CD14-positive monocyte (primary cell): Measurements from ENCODE around the gene ZNF423. TPM values are rescaled to one million over a fixed set of nuclear protein-coding genes. Genes with fewer than 3 reads are reported as not detected.

Experiments used
- DNase-seq, 3 donors: peaks; one replicate each; pipeline ENCODE4 v3.0.0-alpha.2; 2011 to 2022
- H2AFZ ChIP-seq: 2 replicates; pipeline ENCODE4 v1.6.0; 2012; ENCODE audit warnings: mild to moderate bottlenecking, low read depth, low read length, inconsistent platforms; ENCODE audit not compliant: insufficient read depth, poor library complexity, severe bottlenecking
- H3K27ac ChIP-seq, 2 donors: 1 replicate in 1 of 2; 2 replicates in 1 of 2; pipeline ENCODE4 v1.5.1; 2012 to 2013; ENCODE audit warnings: low read length in 2 of 2, control low read depth in 1 of 2, inconsistent platforms in 1 of 2, low read depth in 1 of 2, mild to moderate bottlenecking in 1 of 2
- H3K27me3 ChIP-seq, 2 donors: one replicate each; pipeline versions ENCODE4 v1.6.0 to v1.6.1; 2011 to 2013; ENCODE audit warnings: low read length in 2 of 2; ENCODE audit not compliant: control insufficient read depth in 2 of 2, insufficient read depth in 2 of 2
- H3K36me3 ChIP-seq, 2 donors: replicated peaks in 1 of 2; 1 replicate in 1 of 2; 2 replicates in 1 of 2; pipeline versions ENCODE4 v1.5.1 to v1.6.1; 2012 to 2013; ENCODE audit warnings: low read length in 2 of 2, control low read depth in 1 of 2, inconsistent platforms in 1 of 2, mild to moderate bottlenecking in 1 of 2; ENCODE audit not compliant: insufficient read depth in 2 of 2, control insufficient read depth in 1 of 2
- H3K4me1 ChIP-seq, 2 donors: 1 replicate in 1 of 2; 2 replicates in 1 of 2; pipeline versions ENCODE4 v1.5.1 to v1.6.1; 2012 to 2013; ENCODE audit warnings: low read length in 2 of 2, control low read depth in 1 of 2, inconsistent platforms in 1 of 2, mild to moderate bottlenecking in 1 of 2, moderate library complexity in 1 of 2; ENCODE audit not compliant: insufficient read depth in 2 of 2, control insufficient read depth in 1 of 2
- H3K4me2 ChIP-seq: replicated peaks from 2 replicates; pipeline ENCODE3; 2012; ENCODE audit warnings: low read length, moderate library complexity, mild to moderate bottlenecking; ENCODE audit not compliant: poor library complexity, severe bottlenecking; ENCODE audit errors: extremely low read depth
- H3K4me3 ChIP-seq, 3 experiments: fragments of 200-600 bp in 1 of 3; sonication (generic) in 1 of 3; replicated peaks in 1 of 3; 1 replicate in 2 of 3; 2 replicates in 1 of 3; pipeline ENCODE4 v1.5.1; 2011 to 2013; ENCODE audit warnings: low read length in 3 of 3, mild to moderate bottlenecking in 3 of 3, control low read depth in 2 of 3, low read depth in 2 of 3, inconsistent platforms in 1 of 3, moderate library complexity in 1 of 3
- H3K79me2 ChIP-seq: 2 replicates; pipeline ENCODE4 v1.6.0; 2012; ENCODE audit warnings: mild to moderate bottlenecking, control low read depth, inconsistent platforms, low read length, moderate library complexity; ENCODE audit not compliant: insufficient read depth
- H3K9ac ChIP-seq: 2 replicates; pipeline ENCODE4 v1.6.0; 2017; ENCODE audit warnings: low read length, mild to moderate bottlenecking; ENCODE audit not compliant: insufficient read depth, poor library complexity, severe bottlenecking
- H3K9me3 ChIP-seq, 2 donors: replicated peaks in 1 of 2; 1 replicate in 1 of 2; 2 replicates in 1 of 2; pipeline versions ENCODE4 v1.5.1 to v1.6.1; 2012 to 2013; ENCODE audit warnings: low read length in 2 of 2, control low read depth in 1 of 2; ENCODE audit not compliant: control insufficient read depth in 1 of 2, insufficient read depth in 1 of 2
- H4K20me1 ChIP-seq: 2 replicates; pipeline ENCODE4 v1.6.0; 2012; ENCODE audit warnings: mild to moderate bottlenecking, low read length, control low read depth, moderate library complexity; ENCODE audit not compliant: insufficient read depth
- H3K27ac Mint-ChIP-seq, 7 donors: one replicate each; pipeline ENCODE4 v1.8.0; 2020; ENCODE audit warnings: mild to moderate bottlenecking in 7 of 7, mixed read lengths in 7 of 7, moderate library complexity in 6 of 7, inconsistent platforms in 2 of 7
- H3K27me3 Mint-ChIP-seq, 3 donors: one replicate each; pipeline ENCODE4 v1.8.0; 2021 to 2022; ENCODE audit warnings: low read depth in 3 of 3, mild to moderate bottlenecking in 3 of 3, mixed read lengths in 3 of 3, moderate library complexity in 3 of 3, inconsistent platforms in 1 of 3
- H3K36me3 Mint-ChIP-seq, 2 donors: one replicate each; pipeline ENCODE4 v1.8.0; 2020; ENCODE audit warnings: mixed read lengths in 2 of 2, inconsistent platforms in 1 of 2, mild to moderate bottlenecking in 1 of 2
- H3K4me1 Mint-ChIP-seq: one replicate; pipeline ENCODE4 v1.8.0; 2020; ENCODE audit warnings: mild to moderate bottlenecking, mixed read lengths
- H3K4me3 Mint-ChIP-seq, 2 donors: one replicate each; pipeline ENCODE4 v1.8.0; 2020; ENCODE audit warnings: mild to moderate bottlenecking in 2 of 2, mixed read lengths in 2 of 2, moderate library complexity in 1 of 2
- H3K9me3 Mint-ChIP-seq, 7 donors: one replicate each; pipeline ENCODE4 v1.8.0; 2020 to 2022; ENCODE audit warnings: mixed read lengths in 7 of 7, mild to moderate bottlenecking in 6 of 7, moderate library complexity in 6 of 7, inconsistent platforms in 2 of 7
- CTCF ChIP-seq: fragments of 200-600 bp; IDR thresholded peaks from one replicate; pipeline ENCODE4 v1.8.0; 2022; ENCODE audit warnings: antibody characterized with exemption, mild to moderate bottlenecking
- WGBS: methylation state at CpG from one replicate; pipeline ENCODE4 v1.1.5; 2013; ENCODE audit warnings: missing lambda C conversion rate; ENCODE audit not compliant: insufficient coverage; 5-methylcytosine and 5-hydroxymethylcytosine counted together
- intact Hi-C, 2 donors: fragments of 100-400 bp; cut with micrococcal nuclease; formaldehyde crosslinking; loops; one replicate each; pipeline versions ENCODE4 v1.15.0 to v1.15.1; 2023
- polyA plus RNA-seq, 3 donors: library from polyadenylated mRNA; depleted of rRNA in 1 of 3; unstranded in 2 of 3; stranded (reverse) in 1 of 3; fragments of 300-500 nt in 2 of 3; fragments of >200 nt in 1 of 3; fragmentation: Illumina TruSeq in 2 of 3; gene quantifications; 1 replicate in 2 of 3; 2 replicates in 1 of 3; pipeline ENCODE4 v1.2.3, GENCODE V29; 2012 to 2021

ZNF423 gene
- polyA plus RNA-seq, 3 donors: not detected

GRCh38 chr16:49632795-49633184, 223.1 kb downstream of the ZNF423 start:
- Histone ChIP-seq H3K9me3 (peaks cover 0 to 5% of the 10 kb centered on the region in 2 donors), H3K36me3 (no peaks in the 10 kb centered on the region), H3K4me1 (no peaks in the 10 kb centered on the region), H3K9ac (no peak overlapping the region), H3K79me2 (no peaks in the 10 kb centered on the region), H4K20me1 (no peaks in the 10 kb centered on the region), H3K4me3 (no peak overlapping the region), H3K27ac (no peak overlapping the region), H3K4me2 (no peak overlapping the region), H2AFZ (no peak overlapping the region), H3K27me3 (no peaks in the 10 kb centered on the region)
- Mint-ChIP-seq H3K4me3 (no peak overlapping the region), H3K4me1 (no peaks in the 10 kb centered on the region), H3K9me3 (peaks cover 0 to 2% (median 1%) of the 10 kb centered on the region in 7 donors), H3K36me3 (no peaks in the 10 kb centered on the region), H3K27ac (no peak overlapping the region), H3K27me3 (peaks cover 0 to 4% (median 3%) of the 10 kb centered on the region in 3 donors)
- 94% methylated on average over 2 of the region's 4 CpGs for WGBS
- TF ChIP-seq CTCF: no peak
- DNase-seq: no peak
- intact Hi-C loops: no loop called here

- 87% methylated on average over 7 of the region's 9 CpGs for WGBS
- no peak for DNase-seq
- H3K9me3 Mint-ChIP-seq: peaks cover 0 to 2% (median 1%) of the 10 kb centered on the region in 7 donors
- no peak overlapping the region for H3K4me2 ChIP-seq
- no peak overlapping the region for H3K9ac ChIP-seq
- no peaks in the 10 kb centered on the region for H3K27me3 ChIP-seq
- no peak overlapping the region for H3K27ac ChIP-seq
- no peaks in the 10 kb centered on the region for H3K36me3 Mint-ChIP-seq
- TF ChIP-seq CTCF: no peak
- no peak overlapping the region for H3K4me3 ChIP-seq
- H3K27ac Mint-ChIP-seq: no peak overlapping the region
- H4K20me1 ChIP-seq: no peaks in the 10 kb centered on the region
- intact Hi-C loops: no loop called here
- no peaks in the 10 kb centered on the region for H3K4me1 Mint-ChIP-seq
- no peaks in the 10 kb centered on the region for H3K4me1 ChIP-seq
- no peak overlapping the region for H3K4me3 Mint-ChIP-seq
- no peaks in the 10 kb centered on the region for H3K36me3 ChIP-seq
- H3K9me3 ChIP-seq: peaks cover 0 to 5% of the 10 kb centered on the region in 2 donors
- H3K27me3 Mint-ChIP-seq: peaks cover 0 to 3% (median 2%) of the 10 kb centered on the region in 3 donors
- H3K79me2 ChIP-seq: no peaks in the 10 kb centered on the region
- H2AFZ ChIP-seq: no peak overlapping the region
Observed at GRCh38 chr16:49632086-49632794, 223.7 kb downstream of the ZNF423 start.
